Fibroblast of mammary gland (primary cell): Measurements from ENCODE around the gene INTS6L.

ENCODE experiments used
- DNase-seq: peaks from one replicate; pipeline ENCODE4 v3.0.0-alpha.2; 2010; ENCODE audit warnings: low read depth
- H3K4me3 ChIP-seq: 2 replicates; pipeline ENCODE4 v1.5.1; 2011; ENCODE audit warnings: low read depth, mild to moderate bottlenecking, low read length, moderate library complexity; ENCODE audit not compliant: control insufficient read depth
- TF ChIP-seq, protein P1 (sequence below): conservative IDR thresholded peaks from 2 replicates; pipeline ENCODE4 v1.5.1; 2011; ENCODE audit warnings: low read depth, low read length, inconsistent platforms; ENCODE audit not compliant: control insufficient read depth, insufficient read depth

Gene INTS6L, protein sequence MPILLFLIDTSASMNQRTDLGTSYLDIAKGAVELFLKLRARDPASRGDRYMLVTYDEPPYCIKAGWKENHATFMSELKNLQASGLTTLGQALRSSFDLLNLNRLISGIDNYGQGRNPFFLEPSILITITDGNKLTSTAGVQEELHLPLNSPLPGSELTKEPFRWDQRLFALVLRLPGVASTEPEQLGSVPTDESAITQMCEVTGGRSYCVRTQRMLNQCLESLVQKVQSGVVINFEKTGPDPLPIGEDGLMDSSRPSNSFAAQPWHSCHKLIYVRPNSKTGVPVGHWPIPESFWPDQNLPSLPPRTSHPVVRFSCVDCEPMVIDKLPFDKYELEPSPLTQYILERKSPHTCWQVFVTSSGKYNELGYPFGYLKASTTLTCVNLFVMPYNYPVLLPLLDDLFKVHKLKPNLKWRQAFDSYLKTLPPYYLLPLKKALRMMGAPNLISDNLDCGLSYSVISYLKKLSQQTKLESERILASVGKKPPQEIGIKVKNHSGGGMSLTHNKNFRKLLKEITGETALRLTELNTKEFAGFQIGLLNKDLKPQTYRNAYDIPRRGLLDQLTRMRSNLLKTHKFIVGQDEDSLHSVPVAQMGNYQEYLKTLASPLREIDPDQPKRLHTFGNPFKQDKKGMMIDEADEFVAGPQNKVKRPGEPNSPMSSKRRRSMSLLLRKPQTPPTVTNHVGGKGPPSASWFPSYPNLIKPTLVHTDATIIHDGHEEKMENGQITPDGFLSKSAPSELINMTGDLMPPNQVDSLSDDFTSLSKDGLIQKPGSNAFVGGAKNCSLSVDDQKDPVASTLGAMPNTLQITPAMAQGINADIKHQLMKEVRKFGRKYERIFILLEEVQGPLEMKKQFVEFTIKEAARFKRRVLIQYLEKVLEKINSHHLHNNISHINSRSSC

DNA sequence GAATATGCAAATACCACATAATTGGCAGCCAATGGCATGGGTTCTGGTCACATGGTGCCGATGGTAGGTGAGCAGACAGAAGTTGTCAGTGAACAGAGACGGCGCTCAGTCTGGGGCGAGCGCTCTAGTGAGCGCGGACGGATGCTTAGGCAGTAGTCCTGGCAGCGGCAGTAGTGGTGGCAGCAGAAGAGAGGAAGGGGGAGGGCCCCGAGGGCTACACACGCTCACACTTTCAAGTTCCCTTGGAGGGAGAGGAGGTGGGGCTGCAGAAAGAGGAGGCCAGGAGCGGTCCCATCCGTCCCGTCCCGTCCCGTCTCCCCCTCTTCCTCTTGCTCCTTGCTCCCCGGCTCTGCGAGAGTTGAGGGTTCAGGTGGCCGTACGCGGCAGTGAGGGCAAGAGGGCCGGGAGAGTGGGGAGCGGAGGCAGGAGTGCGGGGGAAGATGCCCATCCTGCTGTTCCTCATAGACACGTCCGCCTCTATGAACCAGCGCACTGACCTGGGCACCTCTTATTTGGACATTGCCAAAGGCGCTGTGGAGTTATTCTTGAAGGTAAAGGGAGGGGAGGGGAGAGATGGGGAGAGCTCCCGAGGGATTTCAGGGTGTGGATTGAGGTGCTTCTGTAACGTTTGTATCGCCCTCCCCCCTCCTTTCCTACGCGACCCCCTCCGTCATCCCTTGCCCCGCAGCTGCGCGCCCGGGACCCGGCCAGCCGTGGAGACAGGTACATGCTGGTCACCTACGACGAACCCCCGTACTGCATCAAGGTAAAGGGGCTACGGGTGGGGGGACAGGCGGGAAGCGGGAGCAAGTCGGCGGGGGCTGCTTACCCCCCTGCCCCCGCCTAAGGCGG, at the start of gene INTS6L:
TSS of gene INTS6L (plus strand) at position 108 of the 852 bp plus-strand sequence. CDS start at position 441, 333 bp downstream.
- peak within 1 kb of the TSS; percentile 59 for H3K4me3 ChIP-seq
- DNase-seq = peak; percentile 87
- TF ChIP-seq, protein P1, sequence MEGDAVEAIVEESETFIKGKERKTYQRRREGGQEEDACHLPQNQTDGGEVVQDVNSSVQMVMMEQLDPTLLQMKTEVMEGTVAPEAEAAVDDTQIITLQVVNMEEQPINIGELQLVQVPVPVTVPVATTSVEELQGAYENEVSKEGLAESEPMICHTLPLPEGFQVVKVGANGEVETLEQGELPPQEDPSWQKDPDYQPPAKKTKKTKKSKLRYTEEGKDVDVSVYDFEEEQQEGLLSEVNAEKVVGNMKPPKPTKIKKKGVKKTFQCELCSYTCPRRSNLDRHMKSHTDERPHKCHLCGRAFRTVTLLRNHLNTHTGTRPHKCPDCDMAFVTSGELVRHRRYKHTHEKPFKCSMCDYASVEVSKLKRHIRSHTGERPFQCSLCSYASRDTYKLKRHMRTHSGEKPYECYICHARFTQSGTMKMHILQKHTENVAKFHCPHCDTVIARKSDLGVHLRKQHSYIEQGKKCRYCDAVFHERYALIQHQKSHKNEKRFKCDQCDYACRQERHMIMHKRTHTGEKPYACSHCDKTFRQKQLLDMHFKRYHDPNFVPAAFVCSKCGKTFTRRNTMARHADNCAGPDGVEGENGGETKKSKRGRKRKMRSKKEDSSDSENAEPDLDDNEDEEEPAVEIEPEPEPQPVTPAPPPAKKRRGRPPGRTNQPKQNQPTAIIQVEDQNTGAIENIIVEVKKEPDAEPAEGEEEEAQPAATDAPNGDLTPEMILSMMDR = no peak

DNA sequence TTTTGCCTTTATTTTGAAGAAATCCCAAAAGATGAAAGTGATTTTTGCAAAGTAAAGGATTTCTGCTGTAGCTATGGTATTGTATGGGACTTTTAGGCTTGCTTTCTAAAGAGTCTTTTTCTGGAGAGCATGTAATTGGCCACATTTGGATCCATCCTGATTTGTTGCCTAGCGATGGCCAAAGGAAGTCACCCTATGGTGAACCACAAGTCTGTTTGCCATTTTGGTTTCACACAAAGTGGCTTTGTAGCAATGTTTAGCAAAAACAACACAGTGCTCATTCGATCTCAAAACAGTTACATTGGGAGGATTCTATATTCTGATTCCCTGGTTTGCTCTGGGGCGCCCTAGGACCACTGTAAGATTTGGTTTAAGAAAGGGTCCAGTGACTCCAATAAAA, 44.1 kb upstream of the INTS6L start:
- TF ChIP-seq, protein P1 = no peak
- no peak overlapping the region for H3K4me3 ChIP-seq
- no peak for DNase-seq

DNA sequence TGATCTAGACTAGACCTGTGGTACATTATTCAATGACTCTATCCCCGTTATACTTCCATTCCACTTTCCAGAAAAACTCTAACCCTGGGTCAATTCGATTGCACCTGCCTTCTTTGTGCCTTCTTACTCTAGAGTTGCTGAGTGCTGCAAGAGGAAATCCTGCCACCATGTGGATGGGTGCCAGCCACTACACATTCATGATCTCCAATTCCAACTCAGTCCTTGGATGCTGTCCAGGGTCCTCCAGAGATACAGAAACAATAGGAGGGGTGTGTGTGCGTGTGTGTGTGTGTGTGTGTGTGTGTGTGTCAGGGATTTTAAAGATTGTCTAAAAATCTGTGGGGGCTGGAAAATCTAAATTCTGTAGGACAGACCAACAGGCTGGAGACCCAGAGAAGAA, 42.9 kb upstream of the INTS6L start:
- TF ChIP-seq, protein P1 = peak; percentile 26
- H3K4me3 ChIP-seq = no peak overlapping the region
- DNase-seq = peak; percentile 63

DNA sequence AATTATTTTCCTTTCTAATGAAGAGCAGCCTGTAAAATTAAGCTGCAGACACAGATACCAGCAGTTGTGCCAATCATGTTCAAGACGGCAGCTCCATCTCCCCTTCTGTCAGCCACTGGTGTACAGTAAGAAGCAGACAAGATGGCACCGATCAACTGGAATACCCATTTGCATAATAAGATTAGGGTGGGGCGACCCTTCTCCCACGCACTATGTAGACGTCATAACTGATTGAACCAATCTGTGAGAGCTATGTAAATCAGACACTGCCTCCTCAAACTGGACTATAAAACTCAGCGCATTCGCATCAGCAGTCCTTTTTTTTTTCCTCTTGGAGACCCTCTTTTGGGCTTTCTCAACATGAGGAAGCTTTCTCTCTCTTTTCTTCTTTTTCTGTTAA, 40.4 kb upstream of the INTS6L start:
- no peak overlapping the region for H3K4me3 ChIP-seq
- DNase-seq = no peak
- TF ChIP-seq, protein P1 = no peak

DNA sequence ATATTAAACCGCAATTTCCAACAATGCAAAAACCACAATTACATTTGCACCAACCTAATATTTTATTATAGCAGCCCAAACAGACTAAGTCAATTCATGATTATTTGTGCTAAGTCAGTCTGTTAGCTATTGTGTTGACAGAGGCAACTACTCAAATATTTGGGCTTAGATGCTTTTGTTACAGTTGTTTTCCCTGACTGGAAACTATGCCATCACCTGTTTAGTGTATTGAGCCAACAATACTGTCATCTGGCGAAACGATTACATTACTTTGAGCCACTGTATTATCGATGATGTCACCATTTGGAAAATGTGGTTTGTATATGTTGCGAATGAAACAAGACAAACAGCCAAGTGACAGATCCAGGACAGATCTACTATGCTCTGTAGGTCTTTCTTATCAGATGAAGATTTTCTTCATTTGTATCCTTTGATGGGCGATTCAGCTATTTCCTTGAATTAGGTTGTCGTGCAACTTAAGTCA, 38.7 kb upstream of the INTS6L start:
- TF ChIP-seq, protein P1 = no peak
- no peak overlapping the region for H3K4me3 ChIP-seq
- no peak for DNase-seq
